Superior temporal gyrus (tissue), 1 donor: ENCODE measurements around the gene ETNK1.

Experiments
- DNase-seq: peaks from one replicate; pipeline ENCODE4 v3.0.0-alpha.2; 2016; ENCODE audit errors: extremely low spot score

The ETNK1 gene

DNA sequence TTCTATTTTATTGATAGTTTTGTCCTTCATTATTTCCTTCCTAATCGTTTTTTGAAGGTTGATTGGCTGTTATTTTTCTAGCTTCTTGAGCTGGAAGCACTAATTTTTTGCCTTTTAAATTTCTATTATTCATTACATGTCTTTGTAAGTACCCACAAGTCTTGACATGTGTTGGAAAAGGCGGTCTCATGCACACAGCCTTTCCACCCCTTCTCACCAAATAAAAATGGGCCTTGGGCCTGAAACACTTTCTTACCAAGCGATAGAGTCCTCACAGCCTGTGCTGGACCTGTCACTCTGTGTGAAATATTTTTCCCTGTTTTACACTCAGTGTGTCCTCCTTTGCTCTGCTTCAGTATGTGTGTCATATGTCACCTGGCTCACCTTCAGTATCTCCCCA, 9.9 kb downstream of the ETNK1 start:
- no peak for DNase-seq

DNA sequence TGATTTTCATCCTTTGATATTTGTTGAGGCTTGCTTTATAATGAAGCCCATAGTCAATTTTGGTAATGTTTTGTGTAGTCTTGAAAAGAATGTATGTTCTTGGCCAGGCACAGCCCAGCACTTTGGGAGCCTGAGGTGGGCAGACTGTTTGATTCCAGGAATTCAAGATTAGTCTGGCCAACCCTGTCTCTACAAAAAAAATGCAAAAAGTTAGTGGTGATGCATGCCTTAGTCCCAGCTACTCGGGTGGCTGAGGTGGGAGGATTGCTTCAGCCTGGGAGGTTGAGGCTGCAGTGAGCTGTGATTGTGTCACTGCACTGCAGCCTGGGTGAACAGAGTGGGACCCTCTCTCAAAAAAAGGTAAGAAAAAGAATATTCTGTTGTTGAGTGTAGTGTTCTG, 10.8 kb downstream of the ETNK1 start:
- no peak for DNase-seq

DNA sequence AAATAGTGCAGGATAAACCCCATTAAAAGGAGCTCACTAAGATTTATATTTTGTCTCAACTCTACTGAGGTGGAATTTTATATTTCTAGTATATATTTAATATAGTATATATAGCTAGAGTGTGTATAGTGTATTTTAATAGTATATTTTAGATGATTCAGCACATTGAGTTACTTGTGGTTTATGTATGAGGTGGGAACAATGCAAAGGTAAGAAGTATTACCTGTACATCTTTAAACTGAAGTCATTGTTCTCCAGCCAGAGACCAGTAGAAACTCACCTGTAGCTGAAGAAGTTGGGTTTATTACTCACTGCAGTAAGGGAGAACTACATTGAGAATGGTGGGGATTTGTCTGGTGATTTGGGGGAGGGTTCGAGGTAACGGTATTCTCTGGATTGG, 15.9 kb downstream of the ETNK1 start:
- no peak for DNase-seq

- no peak for DNase-seq
Measured at GRCh38 chr12:22641353-22642053, 16.5 kb downstream of the ETNK1 start.

DNA sequence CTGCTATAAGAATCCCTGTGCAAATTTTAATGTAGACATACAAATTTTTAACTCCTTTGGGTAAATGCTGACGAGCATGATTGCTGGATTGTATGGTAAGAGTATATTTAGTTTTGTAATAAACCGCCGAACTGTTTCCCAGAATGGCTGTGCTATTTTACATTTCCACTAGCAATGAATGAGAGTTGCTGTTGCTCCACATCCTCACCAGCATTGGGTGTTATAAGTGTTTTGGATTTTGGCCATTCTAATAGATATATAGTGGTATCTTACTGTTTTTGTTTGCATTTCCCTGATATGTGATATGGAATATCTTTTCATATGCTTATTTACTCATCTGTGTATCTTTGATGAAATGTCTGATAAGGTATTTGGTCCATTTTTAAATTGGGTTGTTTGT, 23.7 kb downstream of the ETNK1 start:
- DNase-seq: no peak

GRCh38 chr12:22653075-22653474, 28.1 kb downstream of the ETNK1 start:
- no peak for DNase-seq

- no peak for DNase-seq
Measured at GRCh38 chr12:22653791-22654190, 28.8 kb downstream of the ETNK1 start.

GRCh38 chr12:22656376-22656775, 31.4 kb downstream of the ETNK1 start:
- DNase-seq: no peak

DNA sequence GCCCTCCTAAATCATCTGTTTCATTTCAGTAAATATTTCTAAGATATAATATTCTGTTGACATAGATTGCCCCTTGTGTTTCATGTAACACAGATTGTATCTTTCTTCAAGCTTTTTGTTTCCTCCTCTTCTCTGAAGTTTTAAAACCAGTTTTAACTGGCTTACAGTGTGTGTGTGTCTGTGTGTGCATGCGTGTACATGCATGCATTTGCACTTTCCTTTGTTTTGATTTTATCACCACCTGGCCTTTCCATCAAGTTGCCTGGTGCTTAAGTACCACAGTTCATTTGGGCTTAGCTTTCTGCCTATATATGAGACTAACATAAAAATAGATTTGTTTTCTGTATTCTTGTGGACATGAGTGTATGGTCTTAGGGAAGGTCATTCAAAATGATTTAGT, 31.9 kb downstream of the ETNK1 start:
- no peak for DNase-seq

GRCh38 chr12:22657538-22657937, 32.6 kb downstream of the ETNK1 start:
- DNase-seq: no peak

- no peak for DNase-seq
Measured at GRCh38 chr12:22658214-22658613, 33.2 kb downstream of the ETNK1 start.

GRCh38 chr12:22662356-22662755, 37.4 kb downstream of the ETNK1 start:
- DNase-seq: no peak

- no peak for DNase-seq
Measured at GRCh38 chr12:22665476-22665875, 40.5 kb downstream of the ETNK1 start.

DNA sequence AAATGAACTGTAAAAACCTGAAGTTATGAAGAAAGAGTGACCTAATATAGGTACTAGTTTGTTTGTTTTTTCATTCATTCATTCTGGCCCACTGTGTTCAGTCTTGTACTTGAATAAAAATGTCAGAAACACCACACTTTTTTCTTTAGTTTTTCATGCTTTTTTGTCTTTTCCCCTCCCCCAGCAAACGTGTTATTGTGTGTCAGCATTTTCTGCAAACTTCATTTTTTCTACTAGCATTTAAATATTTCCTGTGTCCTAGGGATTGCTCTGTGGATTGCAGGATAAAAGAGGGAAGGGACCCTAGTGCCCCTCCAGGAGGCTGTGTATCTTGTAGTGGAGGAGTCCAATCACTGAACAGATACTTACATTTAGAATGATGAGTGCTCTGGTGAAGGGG, 42.2 kb downstream of the ETNK1 start:
- no peak for DNase-seq

DNA sequence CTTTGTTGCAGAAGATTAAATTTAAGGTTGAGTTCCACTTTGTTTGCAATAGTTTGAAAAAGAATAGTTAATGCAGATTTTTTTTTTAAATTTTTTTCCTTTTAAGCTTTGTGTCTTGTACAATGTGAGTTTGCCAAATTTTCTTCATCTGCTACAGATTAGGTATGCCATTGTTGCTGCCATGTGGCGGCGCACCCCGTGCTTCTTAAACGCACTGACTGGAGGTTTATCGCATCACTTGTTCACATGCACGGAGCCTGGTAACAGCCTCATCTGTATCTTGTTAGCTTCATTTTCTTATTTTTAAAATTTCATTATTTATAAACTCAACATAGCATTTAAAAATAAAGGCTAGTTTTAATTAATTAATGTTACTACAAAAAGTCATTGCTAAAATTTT, 43.5 kb downstream of the ETNK1 start:
- no peak for DNase-seq

GRCh38 chr12:22670762-22671161, 45.8 kb downstream of the ETNK1 start:
- no peak for DNase-seq

GRCh38 chr12:22672951-22673350, 48.0 kb downstream of the ETNK1 start:
- no peak for DNase-seq

DNA sequence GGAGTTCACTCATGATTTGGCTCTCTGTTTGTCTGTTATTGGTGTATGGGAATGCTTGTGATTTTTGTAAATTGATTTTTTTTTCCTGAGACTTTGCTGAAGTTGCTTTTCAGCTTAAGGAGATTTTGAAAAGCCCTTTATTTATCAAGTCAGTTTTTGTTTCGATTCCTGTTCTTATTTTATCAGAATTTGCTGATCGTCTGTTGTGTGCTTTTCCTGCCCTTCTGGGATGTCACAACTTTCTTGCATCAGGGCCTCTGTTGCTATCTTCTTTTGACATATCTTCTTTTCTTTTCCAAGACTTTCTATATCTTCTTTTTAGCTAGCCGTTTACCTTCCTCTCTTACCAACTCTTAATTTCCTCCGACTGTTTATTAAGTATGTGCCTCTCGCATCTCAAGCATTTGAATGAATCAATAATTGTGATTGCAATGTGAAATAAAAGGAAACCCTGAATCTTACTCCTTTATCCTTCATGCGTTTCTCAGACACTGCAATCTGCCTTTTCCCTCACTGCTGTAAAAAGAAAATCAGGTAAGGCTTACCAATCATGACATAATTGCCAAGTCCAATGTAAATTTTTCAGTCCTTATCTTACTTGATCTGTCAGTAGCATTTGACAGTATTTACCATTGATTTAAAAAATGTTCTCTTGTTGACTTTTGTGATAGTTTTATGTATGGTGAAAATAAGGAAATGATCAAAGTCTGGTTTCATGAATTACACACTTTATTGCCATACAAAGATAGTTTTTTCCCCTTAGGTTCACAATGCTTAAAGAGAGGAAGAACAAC, 53.0 kb downstream of the ETNK1 start:
- DNase-seq: no peak

DNA sequence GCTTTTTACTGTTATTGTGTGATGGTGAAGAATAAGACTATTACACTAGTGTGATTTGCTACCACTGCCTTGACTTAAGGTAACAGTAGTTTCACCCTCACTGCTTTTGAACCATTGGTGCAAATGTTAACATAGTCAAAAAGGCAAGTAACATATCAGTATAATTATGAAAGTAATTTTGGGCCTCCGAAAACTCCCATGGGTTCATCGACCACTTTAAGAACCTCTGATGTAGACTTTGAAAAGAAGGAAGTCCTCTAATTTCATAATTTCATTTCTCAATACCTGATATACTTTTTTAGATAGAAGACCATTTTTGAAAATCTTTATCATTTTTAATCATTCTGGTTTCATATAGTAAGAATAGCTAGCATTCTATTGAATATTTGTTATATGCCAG, 57.7 kb downstream of the ETNK1 start:
- no peak for DNase-seq

- peak; percentile 14 for DNase-seq
Measured at GRCh38 chr12:22683131-22683530, 58.2 kb downstream of the ETNK1 start.

- peak; percentile 86 for DNase-seq
Measured at GRCh38 chr12:22684140-22685118, 59.5 kb downstream of the ETNK1 start.

- DNase-seq: peak; percentile 13
Measured at GRCh38 chr12:22686193-22686592, 61.2 kb downstream of the ETNK1 start.
